HG03521 (cell line): ENCODE data around the gene NOXA1.

Experiments
- ATAC-seq: cut with Tn5 transposase; IDR thresholded peaks from one replicate; pipeline ENCODE4 v1.9.1; 2021; ENCODE audit warnings: mild to moderate bottlenecking, moderate library complexity; ENCODE audit not compliant: unreplicated experiment

The NOXA1 gene

DNA sequence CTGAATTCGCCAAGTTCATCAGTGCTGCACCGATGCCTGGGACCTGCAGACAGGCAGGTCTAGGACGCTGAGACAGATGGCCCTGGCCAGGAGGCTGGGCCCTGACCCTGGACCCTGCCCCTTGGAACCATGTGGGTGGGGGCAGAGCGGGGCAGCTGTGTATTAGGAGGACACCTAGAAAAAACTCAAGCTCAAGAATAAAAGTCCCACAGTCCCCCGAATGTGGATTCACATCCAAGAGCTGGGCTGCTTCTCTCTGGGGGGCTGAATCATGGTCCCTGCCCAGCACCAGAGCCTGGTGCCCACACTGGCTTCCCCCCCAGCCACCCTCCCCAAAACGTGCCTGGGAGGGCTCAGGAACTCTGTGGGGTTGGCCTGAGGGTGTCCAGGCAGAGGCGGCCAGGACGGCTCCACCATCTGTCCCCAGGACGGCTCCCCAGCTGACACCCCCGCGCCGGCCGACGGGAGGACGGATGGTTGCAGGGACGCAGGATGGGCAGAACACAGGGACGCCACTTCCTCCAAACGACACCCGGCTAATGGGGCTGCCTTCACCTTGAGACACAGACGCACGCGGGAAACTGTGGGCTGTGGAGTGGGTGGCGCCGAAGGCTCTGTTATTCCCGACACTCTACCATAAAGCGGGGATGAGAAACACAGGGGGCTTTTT is 35.2 kb upstream of the NOXA1 start:
- no peak for ATAC-seq

DNA sequence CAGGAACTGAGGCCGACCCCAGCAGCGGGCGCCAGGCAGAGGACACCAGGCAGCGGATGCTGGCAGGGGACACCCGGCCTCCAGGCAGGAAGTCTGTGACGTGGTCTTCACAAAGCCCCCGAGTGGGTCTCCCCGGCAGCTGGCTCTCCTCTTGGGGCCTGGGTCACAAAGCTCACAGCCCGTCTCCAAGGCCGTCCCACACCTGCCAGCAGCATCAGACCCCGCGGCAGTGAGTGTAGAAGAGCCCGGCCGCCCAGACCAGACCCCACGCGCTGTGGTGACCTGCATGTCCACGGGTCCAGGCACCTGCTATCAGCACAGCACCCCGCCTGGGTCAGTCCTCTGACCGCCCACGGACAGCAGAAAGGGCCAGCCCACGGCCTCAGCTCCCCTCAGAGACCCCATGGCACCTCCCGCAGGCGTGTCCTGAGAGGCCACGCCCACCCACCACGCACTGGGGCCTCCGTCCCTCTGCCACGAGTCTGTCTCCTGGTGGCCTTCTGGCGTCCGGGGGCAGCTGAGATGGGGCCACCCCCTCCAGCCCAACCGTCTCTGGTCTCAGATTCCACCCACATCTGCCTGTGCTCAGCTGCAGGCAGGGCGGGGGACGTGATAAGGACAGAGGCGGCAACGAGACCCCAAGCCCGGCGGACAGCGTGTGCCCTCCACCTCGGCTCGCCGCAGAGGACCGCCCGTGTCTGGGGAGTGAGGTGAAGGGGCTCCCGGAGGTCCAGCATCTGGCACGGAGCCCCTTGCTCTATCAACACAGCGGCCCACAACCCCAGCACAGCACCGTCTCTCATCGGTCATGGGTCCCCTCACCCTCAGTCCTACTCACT is 34.4 kb upstream of the NOXA1 start:
- no peak for ATAC-seq

DNA sequence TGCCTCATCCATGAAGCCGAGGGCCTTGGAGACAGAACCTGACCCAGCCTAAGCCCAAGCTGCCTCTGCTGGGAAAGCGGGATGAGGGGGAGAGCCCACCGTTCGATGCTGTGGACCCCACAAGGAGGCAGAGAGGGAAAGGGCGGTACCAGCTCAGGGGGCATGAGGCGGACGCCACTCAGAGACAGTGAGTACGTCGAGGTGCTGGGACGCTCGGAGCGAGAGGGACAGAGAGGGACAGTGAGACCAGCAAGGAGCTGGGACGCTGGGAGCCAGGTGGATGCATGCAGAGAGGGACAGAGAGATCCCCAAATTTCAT is 33.8 kb upstream of the NOXA1 start:
- ATAC-seq: no peak

DNA sequence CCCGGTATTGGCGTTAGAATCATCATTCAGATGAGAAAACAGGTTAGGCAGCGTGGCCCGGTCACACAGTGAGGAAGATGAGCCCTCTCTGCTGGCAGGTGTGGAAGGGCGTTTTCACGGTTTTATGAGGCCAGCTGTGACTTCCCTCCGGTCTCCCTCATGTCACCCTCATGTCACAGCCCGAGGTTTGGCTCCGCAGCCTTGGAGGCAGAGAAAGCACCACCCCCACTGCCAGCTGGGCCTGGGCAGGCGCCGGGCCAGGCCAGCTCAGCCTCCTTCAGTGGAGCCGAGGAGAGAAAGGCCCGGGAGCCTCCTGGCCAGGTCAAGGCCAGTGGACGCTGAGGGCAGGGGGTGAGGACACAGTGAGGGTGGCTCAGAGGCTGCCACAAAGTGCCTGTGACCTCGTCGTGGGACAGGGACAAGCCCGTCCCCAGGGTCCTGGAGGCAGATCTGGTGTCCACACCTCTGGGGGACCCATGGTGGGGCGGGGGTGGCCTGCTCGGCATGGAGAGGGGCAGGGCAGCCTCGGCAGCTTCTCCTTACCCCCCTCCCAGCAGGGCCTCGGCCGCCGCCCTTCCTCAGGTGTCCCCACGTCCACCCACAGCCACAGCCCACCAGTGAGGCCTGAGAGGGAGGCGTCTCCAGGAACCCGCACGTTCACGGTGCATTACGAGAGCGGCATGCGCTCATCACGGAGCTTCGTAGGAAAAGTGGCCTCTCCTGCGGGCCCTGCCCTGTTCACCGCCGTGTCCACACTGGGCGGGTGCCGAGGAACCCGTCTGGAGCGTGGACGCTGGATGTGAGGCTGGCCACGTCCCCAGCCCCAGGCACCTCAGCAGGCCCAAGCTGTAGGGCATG is 32.4 kb upstream of the NOXA1 start:
- ATAC-seq: no peak

DNA sequence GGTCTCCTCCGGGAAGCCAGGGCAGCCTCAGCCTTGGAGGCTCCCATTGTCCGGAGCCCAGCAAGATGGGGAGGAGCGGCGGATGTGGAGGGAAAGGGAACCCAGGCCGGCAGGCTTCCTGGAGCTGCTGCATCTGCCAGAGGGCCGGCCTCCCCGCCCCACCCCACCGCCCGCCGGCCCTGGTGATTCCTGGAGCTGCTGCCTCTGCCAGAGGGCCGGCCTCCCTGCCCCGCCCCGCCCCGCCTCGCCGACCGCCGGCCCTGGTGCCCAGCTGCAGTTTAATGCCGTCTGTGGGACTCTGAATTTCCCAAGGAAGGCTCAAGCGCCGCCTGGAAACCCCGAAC is 31.8 kb upstream of the NOXA1 start:
- no peak for ATAC-seq

DNA sequence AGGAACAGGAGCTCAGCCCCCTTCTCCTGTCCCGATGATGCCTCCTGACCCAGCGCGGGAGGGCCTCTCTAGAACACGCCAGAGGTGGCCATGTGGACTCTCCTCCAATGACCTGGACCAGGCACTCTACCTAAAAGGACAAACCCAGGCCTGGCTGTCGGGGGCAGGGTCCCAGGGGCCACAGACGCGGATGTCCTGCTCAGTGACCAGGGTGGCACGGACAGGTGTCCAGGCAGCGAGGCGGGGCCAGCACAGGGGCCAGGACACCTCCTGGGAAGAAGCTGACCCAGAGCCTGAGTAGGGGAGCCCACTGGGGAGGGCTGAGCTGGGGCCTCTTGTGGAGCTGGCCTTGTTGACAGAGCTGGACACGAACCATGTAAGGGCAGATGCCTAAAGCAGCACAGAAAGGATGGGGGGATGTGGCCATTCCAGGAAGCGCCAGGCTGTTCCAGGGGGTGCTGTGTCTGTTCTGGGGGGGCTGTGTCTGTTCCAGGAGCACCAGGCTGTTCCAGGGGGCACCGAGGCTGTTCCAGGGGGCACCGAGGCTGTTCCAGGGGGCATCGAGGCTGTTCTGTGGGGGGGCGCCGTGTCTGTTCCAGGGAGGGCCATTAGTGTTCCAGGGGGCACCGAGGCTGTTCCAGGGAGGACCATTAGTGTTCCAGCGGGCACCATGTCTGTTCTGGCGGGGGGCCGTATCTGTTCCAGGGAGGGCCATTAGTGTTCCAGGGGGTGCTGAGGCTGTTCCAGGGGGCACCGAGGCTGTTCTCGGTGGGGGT is 30.8 kb upstream of the NOXA1 start:
- no peak for ATAC-seq

DNA sequence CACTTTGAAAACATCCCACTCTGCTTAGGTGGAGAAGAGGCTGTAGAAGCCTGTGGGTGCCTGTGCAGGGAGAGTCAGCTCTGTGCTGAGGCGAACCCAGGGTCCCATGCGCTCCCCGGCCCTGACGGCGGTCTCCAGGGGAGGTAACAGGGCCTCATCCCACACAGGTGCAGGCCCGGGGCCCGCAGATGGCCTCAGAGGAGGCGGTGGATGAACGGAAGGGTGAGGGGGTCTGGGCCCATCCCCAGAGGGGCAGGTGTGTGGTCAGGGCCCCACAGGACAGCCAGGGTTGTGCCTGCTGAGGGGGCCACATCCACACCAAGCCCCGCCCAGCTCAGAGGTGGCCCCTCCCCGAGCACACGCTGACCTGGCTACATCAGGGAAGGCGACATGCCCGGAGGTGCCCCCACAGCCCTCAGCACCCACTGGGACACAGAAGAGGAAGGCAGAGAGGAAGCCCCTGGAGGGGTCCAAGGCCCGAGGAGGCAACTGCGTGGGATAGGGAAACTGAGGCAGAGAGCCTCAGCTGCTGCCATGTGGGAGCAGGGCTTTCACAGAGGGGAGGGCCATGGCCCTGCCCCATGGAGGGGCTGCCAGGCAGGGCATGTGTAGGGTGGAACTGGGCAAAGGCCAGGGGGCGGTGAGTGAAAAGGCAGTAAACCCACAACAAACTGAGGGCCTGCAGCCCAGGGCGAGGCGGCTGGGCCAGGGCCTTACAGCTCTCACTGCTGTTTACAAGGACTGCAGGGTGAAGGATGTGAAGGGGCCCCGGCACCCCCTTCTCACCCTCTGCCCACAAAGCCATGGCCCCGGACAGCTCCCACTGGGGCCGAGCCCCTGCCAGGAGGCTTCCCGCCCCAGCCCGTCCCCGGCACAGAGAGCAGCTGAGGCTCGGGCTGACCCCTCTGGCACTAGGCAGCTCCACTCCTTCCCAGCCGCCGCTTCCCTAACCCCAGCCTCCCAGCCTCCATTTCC is 29.7 kb upstream of the NOXA1 start:
- no peak for ATAC-seq

DNA sequence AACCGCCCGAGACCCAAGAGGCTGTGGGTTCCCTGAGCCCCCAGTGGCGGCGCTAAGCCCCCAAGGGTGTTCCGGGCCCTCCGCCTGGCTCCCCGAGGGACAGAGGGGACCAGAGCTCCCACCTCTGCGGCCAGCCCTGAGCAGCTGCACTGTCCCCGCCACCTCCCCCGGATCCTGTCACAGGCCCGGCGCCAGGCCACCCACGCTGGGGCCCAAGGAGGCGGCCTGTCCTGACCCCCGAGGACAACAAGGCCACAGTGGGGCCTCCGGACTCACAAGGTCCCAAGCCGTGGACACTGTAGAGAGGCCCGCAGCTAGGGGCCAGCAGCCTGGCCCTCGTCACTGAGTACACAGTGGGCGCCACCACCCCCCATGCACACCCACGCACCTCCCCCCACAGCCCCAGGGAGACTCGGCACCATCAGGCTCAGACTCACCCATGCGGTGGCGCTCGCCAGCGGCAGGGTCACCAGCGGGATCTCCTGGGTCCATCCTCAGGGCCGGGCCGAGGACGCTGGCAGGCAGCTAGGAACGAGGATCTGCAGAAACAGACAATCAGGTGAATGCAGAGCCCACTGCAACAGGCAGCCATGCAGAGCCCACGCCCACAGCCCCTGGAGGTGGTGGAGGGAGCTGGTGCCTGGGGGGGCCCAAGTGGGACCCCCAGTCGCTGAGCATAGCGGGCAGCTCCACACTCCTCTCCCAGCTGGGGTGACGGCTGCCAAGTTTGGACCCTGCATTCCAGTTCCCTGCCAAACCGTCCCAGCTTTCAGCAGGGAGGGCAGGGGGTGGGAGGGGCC is 28.1 kb upstream of the NOXA1 start:
- ATAC-seq: no peak

DNA sequence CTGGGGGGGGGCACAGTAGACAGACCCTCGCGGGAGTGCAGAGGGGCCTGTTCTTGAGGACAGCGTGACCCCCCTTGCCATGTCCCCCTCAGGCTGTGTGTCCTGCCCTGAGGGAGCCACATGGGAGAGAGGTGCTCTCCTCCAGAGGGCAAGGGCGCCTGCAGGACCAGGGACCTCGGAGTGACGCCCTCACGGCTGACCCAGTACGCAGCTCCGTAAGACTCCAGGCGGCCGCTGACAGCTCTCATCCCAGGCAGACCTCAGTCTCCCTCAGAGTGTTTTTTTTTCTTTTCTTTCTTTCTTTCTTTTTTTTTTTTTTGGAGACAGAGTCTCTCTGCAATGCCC is 27.6 kb upstream of the NOXA1 start:
- no peak for ATAC-seq

DNA sequence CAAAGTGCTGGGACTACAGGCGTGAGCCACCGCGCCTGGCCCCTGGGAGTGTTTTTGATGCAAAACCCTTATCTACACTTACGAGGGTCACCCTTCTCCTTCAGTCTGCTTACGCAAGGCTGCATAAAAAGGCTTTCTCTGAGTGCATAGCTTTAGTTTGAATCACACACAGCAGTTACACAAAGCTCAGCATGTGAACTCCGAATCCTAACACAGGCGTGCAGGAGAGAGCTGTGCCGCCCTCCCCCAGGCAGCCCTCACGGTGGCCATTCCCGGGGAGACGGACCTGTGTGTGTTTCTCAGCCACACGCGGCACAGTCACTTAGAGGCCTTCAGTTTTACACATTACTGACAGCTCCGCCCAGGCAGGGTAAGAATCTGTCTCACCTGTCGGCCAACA is 27.0 kb upstream of the NOXA1 start:
- no peak for ATAC-seq

DNA sequence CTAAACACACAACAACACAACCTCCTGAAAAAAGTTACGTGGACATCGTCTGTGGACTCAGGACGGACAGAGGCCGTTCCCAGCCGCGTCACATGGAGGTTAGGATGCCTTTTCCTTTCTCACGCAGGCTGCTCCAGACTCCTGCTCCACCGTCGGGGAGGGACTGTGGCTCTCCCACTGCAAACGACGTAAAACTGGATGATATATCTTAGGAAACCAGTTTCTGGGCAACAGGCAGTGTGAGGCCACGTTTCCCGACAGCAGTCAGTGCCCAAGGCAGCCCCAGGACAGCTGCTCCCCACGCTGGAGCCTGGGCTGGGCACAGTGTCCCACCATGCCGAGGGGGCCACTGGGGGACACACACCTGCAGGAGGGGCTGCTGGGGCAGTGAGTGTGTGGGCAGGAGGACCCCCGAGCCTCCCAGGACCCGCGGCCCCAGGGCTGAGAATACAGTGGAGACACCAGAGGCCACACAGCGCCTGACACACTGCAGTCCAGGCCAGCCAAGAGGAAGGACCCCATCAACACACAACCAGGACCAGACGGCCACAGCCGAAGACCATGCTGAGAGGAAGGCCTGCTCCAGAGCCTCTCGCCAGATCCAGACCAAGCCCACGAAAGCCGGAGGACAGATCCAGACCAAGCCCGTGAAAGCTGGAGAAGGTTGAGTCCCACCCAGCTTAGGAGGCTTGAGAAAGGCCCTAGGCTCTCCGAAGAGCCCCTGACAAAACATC is 26.4 kb upstream of the NOXA1 start:
- ATAC-seq: no peak

DNA sequence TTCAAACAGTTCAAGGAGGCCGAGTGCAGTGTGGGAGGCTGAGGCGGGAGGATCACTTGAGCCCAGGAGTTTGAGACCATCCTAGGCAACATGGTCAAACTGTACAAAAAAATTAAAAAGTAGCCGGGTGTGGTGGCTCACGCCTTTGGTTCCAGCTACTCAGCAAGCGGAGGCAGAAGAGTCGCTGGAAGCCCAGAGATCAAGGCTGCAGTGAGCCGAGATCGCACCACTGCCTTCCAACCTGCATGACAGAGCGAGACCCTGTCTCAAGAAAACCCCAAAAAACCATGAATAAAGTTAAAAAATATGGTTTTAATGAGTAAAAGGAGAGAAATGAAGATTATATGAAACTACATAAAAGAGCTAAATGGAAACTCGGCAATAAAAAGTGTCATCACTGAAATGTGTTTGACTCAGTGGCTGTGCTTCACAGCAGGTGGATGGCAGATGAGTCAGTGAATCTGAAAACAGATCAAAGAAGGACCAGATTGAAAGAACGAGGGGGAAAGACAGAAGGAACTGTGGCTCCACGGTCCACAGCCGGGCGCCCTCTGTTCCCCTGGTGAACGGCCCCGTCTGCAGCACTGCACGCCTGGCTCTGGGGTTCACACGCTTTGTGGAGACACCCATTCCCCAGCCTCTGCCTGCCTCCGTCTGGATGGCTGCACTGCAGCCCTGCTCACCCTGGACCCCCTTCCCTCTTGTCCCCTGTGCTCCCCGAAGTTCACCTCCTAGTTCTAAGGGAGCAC is 25.3 kb upstream of the NOXA1 start:
- ATAC-seq: no peak

DNA sequence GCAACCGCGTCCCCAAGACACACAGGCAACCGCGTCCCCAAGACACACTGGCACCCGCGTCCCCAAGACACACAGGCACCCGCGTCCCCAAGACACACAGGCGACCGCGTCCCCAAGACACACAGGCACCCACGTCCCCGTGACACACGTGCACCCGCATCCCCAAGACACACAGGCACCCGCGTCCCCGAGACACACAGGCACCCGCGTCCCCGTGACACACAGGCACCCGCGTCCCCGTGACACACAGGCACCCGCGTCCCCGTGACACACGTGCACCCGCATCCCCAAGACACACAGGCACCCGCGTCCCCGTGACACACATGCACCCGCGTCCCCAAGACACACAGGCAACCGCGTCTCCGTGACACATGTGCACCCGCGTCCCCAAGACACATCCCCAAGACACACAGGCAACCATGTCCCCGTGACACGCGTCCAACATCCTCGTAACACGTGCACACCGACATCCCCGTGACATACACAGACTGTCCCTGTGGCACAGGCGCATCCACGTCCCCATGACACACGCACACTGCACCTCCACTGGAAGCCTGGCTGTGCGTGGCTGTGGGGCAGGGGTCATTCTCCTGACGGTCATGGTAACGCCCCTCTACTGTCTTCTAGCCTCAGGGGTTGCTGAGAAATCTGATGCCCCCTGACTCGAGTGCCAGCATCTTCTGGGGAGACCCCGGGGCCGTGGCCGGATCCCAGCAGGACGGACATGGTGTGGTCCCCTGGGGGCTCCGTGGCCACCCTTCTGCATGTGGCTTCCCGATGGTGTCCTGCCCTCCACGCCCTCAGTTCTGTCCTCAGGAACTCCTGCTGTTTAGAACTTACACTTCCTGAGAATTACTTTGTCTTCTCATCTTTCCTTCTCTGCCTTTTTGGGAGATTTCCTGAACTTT is 24.4 kb upstream of the NOXA1 start:
- no peak for ATAC-seq

DNA sequence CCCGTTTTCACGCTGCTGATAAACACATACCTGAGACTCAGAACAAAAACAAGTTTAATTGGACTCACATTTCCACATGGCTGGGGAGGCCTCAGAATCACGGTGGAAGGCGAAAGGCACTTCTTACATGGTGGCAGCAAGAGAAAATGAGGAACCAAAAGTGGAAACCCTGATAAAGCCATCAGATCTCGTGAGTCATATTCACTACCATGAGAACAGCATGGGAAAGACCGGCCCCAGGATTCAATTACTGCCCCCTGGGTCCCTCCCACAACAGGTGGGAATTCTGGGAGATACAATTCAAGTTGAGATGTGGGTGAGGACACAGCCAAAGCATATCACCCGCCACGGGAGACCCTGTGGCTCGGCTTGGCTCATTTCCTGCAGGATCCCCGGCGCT is 20.4 kb upstream of the NOXA1 start:
- no peak for ATAC-seq

DNA sequence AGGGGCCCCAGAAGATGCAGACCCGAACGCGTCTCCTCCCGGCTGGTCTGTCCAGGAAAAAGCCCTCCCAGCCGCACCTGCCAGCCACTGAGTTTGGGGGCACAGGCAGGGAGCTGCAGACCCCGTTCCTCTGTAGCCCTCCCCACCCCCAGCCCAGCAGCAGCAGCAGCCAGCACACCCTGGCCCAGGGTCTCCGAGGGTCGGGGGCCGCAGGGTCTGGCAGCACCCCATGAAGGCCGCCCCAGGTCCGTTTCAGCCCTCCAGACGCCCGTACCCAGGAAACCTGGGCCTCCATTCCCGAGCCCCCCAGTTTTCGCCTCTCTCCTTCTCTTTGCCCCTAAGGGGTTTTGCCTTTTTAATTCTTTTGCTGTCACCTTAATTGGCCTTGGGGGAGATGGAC is 19.9 kb upstream of the NOXA1 start:
- ATAC-seq: no peak

DNA sequence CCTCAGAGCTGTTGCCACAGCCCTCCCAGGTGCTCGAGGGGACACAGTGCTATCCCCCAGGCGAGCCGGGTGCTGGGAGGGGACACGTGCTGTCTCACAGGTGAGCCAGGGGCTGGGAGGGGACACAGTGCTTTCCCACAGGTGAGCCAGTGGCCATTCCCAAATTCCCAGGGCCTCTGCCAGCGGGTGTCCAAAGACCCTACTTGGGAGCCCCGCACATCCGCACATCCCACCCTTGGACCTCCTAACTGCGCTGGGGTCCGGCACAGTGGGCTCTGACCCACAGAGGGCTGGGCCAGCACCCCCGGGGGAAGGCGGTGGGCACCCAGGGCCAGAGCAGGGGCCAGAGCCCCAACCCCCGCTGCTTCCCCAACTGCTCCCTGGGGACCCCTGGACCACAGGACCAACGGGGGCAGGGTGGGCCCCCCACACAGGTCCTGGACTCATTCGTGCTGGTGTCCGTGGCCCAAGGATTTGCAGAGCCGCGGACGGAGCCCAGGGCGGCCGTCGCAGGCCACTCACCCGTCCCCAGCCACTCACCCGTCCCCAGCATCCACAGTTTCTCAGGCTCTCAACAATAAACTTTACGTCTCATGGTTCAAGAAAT is 18.1 kb upstream of the NOXA1 start:
- ATAC-seq: no peak
